HG03025 (cell line): ENCODE data around the gene SLC2A5.
"Not testable (repeated sequence)": the region's sequence is repeated elsewhere in the genome, so short reads cannot be mapped to it uniquely, and the experiment has no call there.

ENCODE experiments used
- ATAC-seq: cut with Tn5 transposase; IDR thresholded peaks from one replicate; pipeline ENCODE4 v1.9.1; 2021; ENCODE audit warnings: mild to moderate bottlenecking, moderate library complexity; ENCODE audit not compliant: unreplicated experiment, low FRiP score

SLC2A5 gene

GRCh38 chr1:9093996-9094595 lies 24.7 kb upstream of the SLC2A5 start:
- ATAC-seq = not testable (repeated sequence)

- no peak for ATAC-seq
These were observed 24.1 kb upstream of the SLC2A5 start for GRCh38 chr1:9093581-9093980.

GRCh38 chr1:9093091-9093490 lies 23.7 kb upstream of the SLC2A5 start:
- ATAC-seq = no peak

GRCh38 chr1:9088807-9089206 lies 19.4 kb upstream of the SLC2A5 start:
- ATAC-seq = no peak

GRCh38 chr1:9087411-9088125 lies 18.1 kb upstream of the SLC2A5 start:
- ATAC-seq = no peak

GRCh38 chr1:9086796-9087195 lies 17.4 kb upstream of the SLC2A5 start:
- ATAC-seq = no peak

- ATAC-seq = no peak
These were observed 16.6 kb upstream of the SLC2A5 start for GRCh38 chr1:9086045-9086444.

GRCh38 chr1:9085306-9085940 lies 16.0 kb upstream of the SLC2A5 start:
- ATAC-seq = no peak

GRCh38 chr1:9084906-9085305 lies 15.5 kb upstream of the SLC2A5 start:
- no peak for ATAC-seq

- ATAC-seq = no peak
These were observed 12.0 kb upstream of the SLC2A5 start for GRCh38 chr1:9081473-9081872.

- ATAC-seq = no peak
These were observed 11.4 kb upstream of the SLC2A5 start for GRCh38 chr1:9080705-9081291.

GRCh38 chr1:9079988-9080704 lies 10.7 kb upstream of the SLC2A5 start:
- ATAC-seq = peak; percentile 52

- ATAC-seq = no peak
These were observed 9.5 kb upstream of the SLC2A5 start for GRCh38 chr1:9078752-9079500.

- no peak for ATAC-seq
These were observed 8.7 kb upstream of the SLC2A5 start for GRCh38 chr1:9078015-9078751.

GRCh38 chr1:9075022-9075421 lies 5.6 kb upstream of the SLC2A5 start:
- ATAC-seq = no peak

- ATAC-seq = no peak
These were observed 3.7 kb upstream of the SLC2A5 start for GRCh38 chr1:9073143-9073542.

- no peak for ATAC-seq
These were observed 2.3 kb upstream of the SLC2A5 start for GRCh38 chr1:9071554-9072235.

GRCh38 chr1:9070486-9070885 lies 1.1 kb upstream of the SLC2A5 start:
- no peak for ATAC-seq

GRCh38 chr1:9068981-9069325 lies 482 bp downstream of the SLC2A5 start:
- no peak for ATAC-seq
